GM12878 (cell line): Measurements from ENCODE around the gene ABCD3.

Experiments used
- BACH1 ChIP-seq: fragments of 450-650 bp; IDR thresholded peaks from 2 replicates; pipeline ENCODE4 v1.6.1; 2017; ENCODE audit warnings: mild to moderate bottlenecking, borderline replicate concordance
- BMI1 ChIP-seq: fragments of 450-650 bp; IDR thresholded peaks from 2 replicates; pipeline ENCODE4 v1.6.1; 2016; ENCODE audit warnings: mild to moderate bottlenecking, moderate library complexity, borderline replicate concordance
- CBX5 ChIP-seq: sonication (generic); IDR thresholded peaks from 2 replicates; pipeline ENCODE4 v1.6.1; 2016; ENCODE audit warnings: low read depth, moderate library complexity, mild to moderate bottlenecking, inconsistent platforms
- CTCF ChIP-seq, 3 experiments: IDR thresholded peaks in 2 of 3; conservative IDR thresholded peaks in 1 of 3; 2 replicates each; pipeline ENCODE4 v1.5.1; 2011; ENCODE audit warnings: low read depth in 3 of 3, low read length in 3 of 3, mild to moderate bottlenecking in 3 of 3, control low read depth in 2 of 3, moderate library complexity in 2 of 3, inconsistent platforms in 1 of 3, mixed read lengths in 1 of 3; ENCODE audit not compliant: control insufficient read depth in 2 of 3, insufficient read depth in 1 of 3; ENCODE audit errors: extremely low read depth in 1 of 3
- EGR1 ChIP-seq, 2 experiments: IDR thresholded peaks; 1 replicate in 1 of 2; 2 replicates in 1 of 2; pipeline ENCODE4 v1.6.1; 2011 to 2012; ENCODE audit warnings: low read depth in 2 of 2, low read length in 2 of 2, borderline replicate concordance in 1 of 2, mild to moderate bottlenecking in 1 of 2, moderate library complexity in 1 of 2
- EZH2 ChIP-seq: IDR thresholded peaks from 2 replicates; pipeline ENCODE4 v1.6.1; 2012; ENCODE audit warnings: low read depth, mild to moderate bottlenecking, control low read depth, inconsistent platforms, low read length, borderline replicate concordance; ENCODE audit not compliant: control insufficient read depth
- HDAC6 ChIP-seq: fragments of 200-600 bp; sonication (generic); IDR thresholded peaks from one replicate; pipeline ENCODE4 v1.8.0; 2017; ENCODE audit warnings: antibody characterized with exemption; ENCODE audit not compliant: unreplicated experiment
- MXI1 ChIP-seq: fragments of 150-350 bp; IDR thresholded peaks from 2 replicates; pipeline ENCODE4 v1.6.1; 2011; ENCODE audit warnings: low read depth, mild to moderate bottlenecking, inconsistent platforms, low read length, improper control_type of control experiment
- NR2C1 ChIP-seq: fragments of 450-650 bp; IDR thresholded peaks from 2 replicates; pipeline ENCODE4 v1.6.1; 2017; ENCODE audit warnings: antibody characterized with exemption, mild to moderate bottlenecking, moderate library complexity
- POLR2A ChIP-seq: IDR thresholded peaks from 2 replicates; pipeline ENCODE4 v1.6.1; 2011; ENCODE audit warnings: low read depth, mild to moderate bottlenecking, low read length
- SIN3A ChIP-seq: IDR thresholded peaks from 2 replicates; pipeline ENCODE4 v1.6.1; 2012; ENCODE audit warnings: low read depth, low read length, improper control_type of control experiment
- SMC3 ChIP-seq: IDR thresholded peaks from 2 replicates; pipeline ENCODE4 v1.6.1; 2011; ENCODE audit warnings: low read length, improper control_type of control experiment, borderline replicate concordance
- ZZZ3 ChIP-seq: IDR thresholded peaks from 2 replicates; pipeline ENCODE4 v1.6.1; 2011; ENCODE audit warnings: low read depth; ENCODE audit not compliant: control insufficient read depth, insufficient read length

GRCh38 chr1:94565901-94566300 is 147.7 kb downstream of the ABCD3 start:
- TF ChIP-seq BMI1 (no peak), NR2C1 (no peak), CTCF (IDR thresholded peaks at IDR 0.05 in 2 of 3, conservative IDR thresholded peaks at IDR 0.05 in 1 of 3; ENCODE audit: control insufficient read depth in 2 of 3, extremely low read depth in 1 of 3, insufficient read depth in 1 of 3, low read depth in 3 of 3, low read length in 3 of 3) (no peak), HDAC6 (no peak), SIN3A (no peak), BACH1 (no peak), POLR2A (no peak), CBX5 (no peak), MXI1 (no peak), EZH2 (no peak), SMC3 (no peak), EGR1 (IDR thresholded peaks at IDR 0.05; ENCODE audit: borderline replicate concordance in 1 of 2, low read depth in 2 of 2, low read length in 2 of 2) (no peak), ZZZ3 (no peak)
